H1 (cell line): ENCODE results near the gene ZNF470. TPM values are rescaled to one million over a fixed set of nuclear protein-coding genes. Genes with fewer than 3 reads are reported as not detected.

Experiments
- CTCF ChIA-PET: fragments of 300-600 bp; sonication (Branson Sonifier 250); formaldehyde crosslinking; loops from one replicate; lab custom pipeline; 2021; ENCODE audit not compliant: partially characterized antibody; lab: Charles Lee
- POLR2A ChIA-PET: fragments of 300-600 bp; sonication (Branson Sonifier 250); formaldehyde crosslinking; loops from one replicate; lab custom pipeline; 2021; ENCODE audit warnings: inconsistent platforms; ENCODE audit not compliant: partially characterized antibody; lab: Charles Lee
- DNase-seq, 2 experiments: peaks; one replicate each; pipeline versions ENCODE4 v3.0.0 to v3.0.0-alpha.2; 2010 to 2022; ENCODE audit warnings: low spot score in 2 of 2, low read depth in 1 of 2, mixed read lengths in 1 of 2
- FAIRE-seq: peaks from 2 replicates; lab custom pipeline; 2011; peaks lifted over from hg19 to GRCh38; lab: Jason Lieb, UNC
- H2AFZ ChIP-seq: 2 replicates; pipeline ENCODE4 v1.8.1; 2012; ENCODE audit warnings: low read length, inconsistent platforms
- H2AK5ac ChIP-seq: 2 replicates; pipeline ENCODE4 v1.6.1; 2013; ENCODE audit warnings: low read depth, low read length
- H2BK120ac ChIP-seq: replicated peaks from 2 replicates; pipeline ENCODE3; 2013; ENCODE audit warnings: low read depth, low read length, inconsistent platforms
- H2BK12ac ChIP-seq: 2 replicates; pipeline ENCODE4 v1.6.1; 2013; ENCODE audit warnings: low read depth, low read length
- H2BK15ac ChIP-seq: 2 replicates; pipeline ENCODE4 v1.6.1; 2013; ENCODE audit warnings: low read length
- H2BK20ac ChIP-seq: 2 replicates; pipeline ENCODE4 v1.6.1; 2013; ENCODE audit warnings: low read length
- H2BK5ac ChIP-seq: 2 replicates; pipeline ENCODE4 v1.6.1; 2013; ENCODE audit warnings: low read depth, low read length
- H3K14ac ChIP-seq: 2 replicates; pipeline ENCODE4 v1.6.1; 2013; ENCODE audit warnings: inconsistent platforms; ENCODE audit not compliant: insufficient read length
- H3K18ac ChIP-seq: 2 replicates; pipeline ENCODE4 v1.6.1; 2013; ENCODE audit warnings: low read length; ENCODE audit errors: extremely low read depth
- H3K23ac ChIP-seq: 2 replicates; pipeline ENCODE4 v1.6.1; 2013; ENCODE audit warnings: inconsistent platforms; ENCODE audit not compliant: insufficient read length
- H3K23me2 ChIP-seq: 2 replicates; pipeline ENCODE4 v1.6.1; 2013; ENCODE audit warnings: low read depth, low read length
- H3K27ac ChIP-seq: 2 replicates; pipeline ENCODE4 v1.6.1; 2011; ENCODE audit warnings: low read depth, low read length, inconsistent platforms
- H3K27me3 ChIP-seq, 4 experiments: replicated peaks in 1 of 4; 1 replicate in 1 of 4; 2 replicates in 3 of 4; pipeline versions ENCODE4 v1.6.1 to v1.8.1; 2011 to 2013; ENCODE audit warnings: low read length in 3 of 4, mild to moderate bottlenecking in 3 of 4, inconsistent platforms in 2 of 4, mixed read lengths in 2 of 4, moderate library complexity in 1 of 4; ENCODE audit not compliant: control insufficient read depth in 3 of 4, insufficient read depth in 3 of 4; ENCODE audit errors: extremely low read depth in 1 of 4
- H3K36me3 ChIP-seq, 4 experiments: 2 replicates each; pipeline versions ENCODE4 v1.6.1 to v1.8.1; 2011 to 2013; ENCODE audit warnings: mild to moderate bottlenecking in 4 of 4, low read length in 3 of 4, moderate library complexity in 2 of 4, control low read depth in 1 of 4, inconsistent platforms in 1 of 4; ENCODE audit not compliant: insufficient read depth in 4 of 4, control insufficient read depth in 2 of 4
- H3K4ac ChIP-seq: replicated peaks from 2 replicates; pipeline ENCODE3; 2013; ENCODE audit warnings: low read length, low read depth, mixed read lengths, inconsistent platforms; ENCODE audit not compliant: insufficient read length
- H3K4me1 ChIP-seq, 4 experiments: replicated peaks in 1 of 4; 1 replicate in 1 of 4; 2 replicates in 3 of 4; pipeline versions ENCODE4 v1.6.1 to v1.8.1; 2011 to 2013; ENCODE audit warnings: low read length in 3 of 4, inconsistent platforms in 2 of 4, mixed read lengths in 1 of 4; ENCODE audit not compliant: insufficient read depth in 4 of 4, control insufficient read depth in 3 of 4
- H3K4me2 ChIP-seq, 2 experiments: 2 replicates each; pipeline versions ENCODE4 v1.6.1 to v1.8.1; 2011 to 2013; ENCODE audit warnings: low read depth in 2 of 2, low read length in 2 of 2, control low read depth in 1 of 2, inconsistent platforms in 1 of 2, mild to moderate bottlenecking in 1 of 2; ENCODE audit not compliant: insufficient read depth in 1 of 2
- H3K4me3 ChIP-seq, 4 experiments: fragments of 200-600, 300-600 bp in 1 of 4; sonication (generic), shearing (Covaris generic), sonication (Bioruptor Twin) in 1 of 4; 2 replicates each; pipeline versions ENCODE4 v1.5.1 to v1.8.1; 2011 to 2016; ENCODE audit warnings: low read length in 4 of 4, low read depth in 3 of 4, control low read depth in 2 of 4, inconsistent platforms in 2 of 4, mild to moderate bottlenecking in 2 of 4, mixed read lengths in 1 of 4, moderate library complexity in 1 of 4; ENCODE audit not compliant: insufficient read depth in 2 of 4; ENCODE audit errors: extremely low read depth in 1 of 4
- H3K56ac ChIP-seq: replicated peaks from 2 replicates; pipeline ENCODE3; 2013; ENCODE audit warnings: low read depth, mild to moderate bottlenecking, mixed read lengths, low read length, inconsistent platforms; ENCODE audit not compliant: insufficient read length
- H3K79me1 ChIP-seq: 2 replicates; pipeline ENCODE4 v1.6.1; 2013; ENCODE audit warnings: low read depth, low read length, control low read depth
- H3K79me2 ChIP-seq, 2 experiments: 2 replicates each; pipeline versions ENCODE4 v1.6.1 to v1.8.1; 2012 to 2013; ENCODE audit warnings: low read length in 2 of 2, mild to moderate bottlenecking in 2 of 2, inconsistent platforms in 1 of 2; ENCODE audit not compliant: insufficient read depth in 2 of 2, control insufficient read depth in 1 of 2
- H3K9ac ChIP-seq, 4 experiments: replicated peaks in 1 of 4; 1 replicate in 1 of 4; 2 replicates in 3 of 4; pipeline versions ENCODE4 v1.6.1 to v1.8.1; 2011 to 2013; ENCODE audit warnings: low read depth in 3 of 4, low read length in 3 of 4, control low read depth in 2 of 4, mild to moderate bottlenecking in 2 of 4, moderate library complexity in 2 of 4, inconsistent platforms in 1 of 4; ENCODE audit errors: extremely low read depth in 1 of 4
- H3K9me3 ChIP-seq, 2 experiments: 2 replicates each; pipeline versions ENCODE4 v1.6.1 to v1.8.1; 2012 to 2013; ENCODE audit warnings: mild to moderate bottlenecking in 2 of 2, moderate library complexity in 2 of 2, control low read depth in 1 of 2, inconsistent platforms in 1 of 2, low read depth in 1 of 2, low read length in 1 of 2, mixed read lengths in 1 of 2; ENCODE audit not compliant: insufficient read depth in 2 of 2
- H4K20me1 ChIP-seq, 2 experiments: replicated peaks in 1 of 2; 2 replicates each; pipeline versions ENCODE3 to v1.8.1; 2011 to 2013; ENCODE audit warnings: inconsistent platforms in 2 of 2, low read length in 2 of 2, mild to moderate bottlenecking in 1 of 2; ENCODE audit not compliant: insufficient read depth in 2 of 2, control insufficient read depth in 1 of 2
- H4K5ac ChIP-seq: 2 replicates; pipeline ENCODE4 v1.6.1; 2013; ENCODE audit warnings: low read length, low read depth, mixed read lengths, inconsistent platforms; ENCODE audit not compliant: insufficient read length
- H4K8ac ChIP-seq: 2 replicates; pipeline ENCODE4 v1.8.0; 2013; ENCODE audit warnings: mild to moderate bottlenecking, moderate library complexity, low read length, inconsistent platforms; ENCODE audit not compliant: insufficient read depth; ENCODE audit errors: extremely low read depth
- H4K91ac ChIP-seq: replicated peaks from 2 replicates; pipeline ENCODE3; 2013; ENCODE audit warnings: low read length, mixed read lengths, inconsistent platforms; ENCODE audit not compliant: insufficient read length
- BACH1 ChIP-seq: IDR thresholded peaks from 2 replicates; pipeline ENCODE4 v1.6.1; 2012; ENCODE audit warnings: low read length, improper control_type of control experiment
- BRCA1 ChIP-seq: IDR thresholded peaks from 2 replicates; pipeline ENCODE4 v1.6.1; 2012; ENCODE audit warnings: low read depth, low read length, improper control_type of control experiment
- CEBPB ChIP-seq: IDR thresholded peaks from 2 replicates; pipeline ENCODE4 v1.6.1; 2012; ENCODE audit warnings: low read depth, low read length
- HDAC6 ChIP-seq: IDR thresholded peaks from one replicate; pipeline ENCODE4 v1.7.1; 2012; ENCODE audit warnings: low read depth, mild to moderate bottlenecking, inconsistent platforms, low read length, moderate library complexity
- JUND ChIP-seq: IDR thresholded peaks from 2 replicates; pipeline ENCODE4 v1.6.1; 2011; ENCODE audit warnings: mild to moderate bottlenecking, improper control_type of control experiment, low read length
- NANOG ChIP-seq: IDR thresholded peaks from 2 replicates; pipeline ENCODE4 v1.6.1; 2011; ENCODE audit warnings: low read length, low read depth, mild to moderate bottlenecking, inconsistent platforms; ENCODE audit not compliant: insufficient read depth, poor library complexity, severe bottlenecking
- RNF2 ChIP-seq: fragments of 200-900, 300-1000 bp; sonication (generic); IDR thresholded peaks from 2 replicates; pipeline ENCODE4 v1.7.1; 2016; ENCODE audit warnings: borderline replicate concordance, low read depth, mild to moderate bottlenecking, antibody characterized with exemption, low read length; ENCODE audit not compliant: poor library complexity, severe bottlenecking; ENCODE audit errors: missing control alignments
- RXRA ChIP-seq: IDR thresholded peaks from 2 replicates; pipeline ENCODE4 v1.6.1; 2011; ENCODE audit warnings: low read depth, mild to moderate bottlenecking, low read length, moderate library complexity; ENCODE audit not compliant: insufficient read depth
- SIRT6 ChIP-seq: IDR thresholded peaks from one replicate; pipeline ENCODE4 v1.7.1; 2012; ENCODE audit warnings: low read length, inconsistent platforms
- SRF ChIP-seq: IDR thresholded peaks from 2 replicates; pipeline ENCODE4 v1.6.1; 2011; ENCODE audit warnings: mild to moderate bottlenecking, low read depth, low read length, moderate library complexity
- TAF1 ChIP-seq: IDR thresholded peaks from 2 replicates; pipeline ENCODE4 v1.6.1; 2011; ENCODE audit warnings: mild to moderate bottlenecking, low read depth, low read length
- TEAD4 ChIP-seq: IDR thresholded peaks from 2 replicates; pipeline ENCODE4 v1.6.1; 2012; ENCODE audit warnings: low read depth, low read length, inconsistent platforms, mixed read lengths
- USF2 ChIP-seq: IDR thresholded peaks from 2 replicates; pipeline ENCODE4 v1.6.1; 2011; ENCODE audit warnings: low read length, improper control_type of control experiment
- WGBS, 2 experiments: shearing (Covaris generic) in 1 of 2; methylation state at CpG; one replicate each; pipeline versions ENCODE4 v1.1.6 to v1.1.7; 2013 to 2015; ENCODE audit warnings: low lambda C conversion rate in 2 of 2, mixed read lengths in 2 of 2, inconsistent platforms in 1 of 2, low coverage in 1 of 2, missing lambda C conversion rate in 1 of 2; ENCODE audit not compliant: insufficient replicate concordance in 2 of 2, insufficient coverage in 1 of 2, insufficient read length in 1 of 2; ENCODE audit errors: extremely low coverage in 1 of 2, missing lambda C conversion rate in 1 of 2; 5-methylcytosine and 5-hydroxymethylcytosine counted together
- polyA plus RNA-seq, 7 experiments: library from polyadenylated mRNA; depleted of rRNA in 3 of 7; stranded (reverse) in 5 of 7; unstranded in 2 of 7; fragments of >200 nt in 5 of 7; fragments of 200-250 nt in 2 of 7; gene quantifications; 1 replicate in 5 of 7; 2 replicates in 1 of 7; 4 replicates in 1 of 7; pipeline versions ENCODE4 v1.2.1 to v1.2.3, GENCODE V29; 2011 to 2013; ENCODE audit warnings: missing spikeins in 2 of 7, mixed read lengths in 2 of 7
- total RNA-seq: library from RNA; stranded (reverse); fragmentation: NEBNext Ultra II Directional; extraction: Animal tissue kit (Norgen Biotek cat#: 25700); gene quantifications from 2 replicates; pipeline ENCODE4 v1.2.1, GENCODE V29; 2021

ZNF470 gene
- total and polyA plus RNA-seq, 2 of the 8 experiments (the other 6 are each of a cell fraction or from before 2014, with no cell fraction given): 2.0 to 8.8 TPM

- no peaks in the 10 kb centered on the region for H4K20me1 ChIP-seq
- no peak overlapping the region for H2BK12ac ChIP-seq
- H3K23me2 ChIP-seq: peaks cover 7% of the 10 kb centered on the region; the same call in 1 of the 2 replicates
- H4K91ac ChIP-seq: no peak overlapping the region
- no peak for DNase-seq
- peak overlapping the region; percentile 73 to 85; a peak in 2 of 4 replicates for H3K4me2 ChIP-seq
- no peak overlapping the region for H3K18ac ChIP-seq
- peak overlapping the region; percentile 72 to 94 (median 84); a peak in 6 of 8 replicates for H3K4me3 ChIP-seq
- H3K9me3 ChIP-seq: peaks cover 21 to 30% of the 10 kb centered on the region in 2 experiments
- no peak overlapping the region for H2BK15ac ChIP-seq
- H2BK20ac ChIP-seq: no peak overlapping the region
- H3K36me3 ChIP-seq: no peaks in the 10 kb centered on the region; a peak in 1 of 8 replicates
- H4K8ac ChIP-seq: peak overlapping the region; percentile 58; the same call in 1 of the 2 replicates
- H2BK5ac ChIP-seq: no peak overlapping the region
- no peaks in the 10 kb centered on the region for H3K79me2 ChIP-seq
- no peak overlapping the region for H2AK5ac ChIP-seq
- H4K5ac ChIP-seq: no peak overlapping the region
- H3K23ac ChIP-seq: no peak overlapping the region
- no peak overlapping the region for H3K9ac ChIP-seq
- no peak overlapping the region for H3K4ac ChIP-seq
- no peak overlapping the region for H3K27ac ChIP-seq
- H3K56ac ChIP-seq: no peak overlapping the region
- FAIRE-seq: no peak
- peaks cover 0 to 2% (median 0%) of the 10 kb centered on the region in 4 experiments; a peak in 2 of 7 replicates for H3K4me1 ChIP-seq
- no peak overlapping the region for H2AFZ ChIP-seq
- H2BK120ac ChIP-seq: no peak overlapping the region
- no peak overlapping the region for H3K14ac ChIP-seq
- CTCF ChIA-PET: interaction anchor here (0.6 to 1.2 kb wide), 4 partner anchors 11 to 142 kb away, joined by 3 to 5 read pairs (median 4); no protein-coding TSS in a partner anchor
- H3K27me3 ChIP-seq: no peaks in the 10 kb centered on the region
- 100% methylated on average over 3 of the region's 3 CpGs; no CpG with 5 or more reads in 1 of the 2 experiments for WGBS, 2 experiments
- H3K79me1 ChIP-seq: no peaks in the 10 kb centered on the region
- POLR2A ChIA-PET: interaction anchor here (1.4 to 2.0 kb wide), 3 partner anchors 28 to 61 kb away, joined by 3 to 8 read pairs (median 8); partner anchors contain the start of gene ZNF667
- TF ChIP-seq TAF1 (no peak), RNF2 (no peak), SIRT6 (no peak), JUND (no peak), BACH1 (no peak), SRF (no peak), BRCA1 (no peak), HDAC6 (no peak), RXRA (no peak), NANOG (no peak), TEAD4 (no peak), USF2 (no peak), CEBPB (no peak)
Observed at GRCh38 chr19:56537442-56537841, 29.8 kb upstream of the ZNF470 start.
